H1 (cell line): Measurements from ENCODE around the gene TEF. TPM values are rescaled to one million over a fixed set of nuclear protein-coding genes. Genes with fewer than 3 reads are reported as not detected.

Experiments
- CHD1 ChIP-seq: IDR thresholded peaks from 2 replicates; pipeline ENCODE4 v1.6.1; 2012; ENCODE audit warnings: low read depth, low read length, improper control_type of control experiment
- EGR1 ChIP-seq: IDR thresholded peaks from 2 replicates; pipeline ENCODE4 v1.6.1; 2011; ENCODE audit warnings: low read depth, low read length, borderline replicate concordance
- SRF ChIP-seq: IDR thresholded peaks from 2 replicates; pipeline ENCODE4 v1.6.1; 2011; ENCODE audit warnings: mild to moderate bottlenecking, low read depth, low read length, moderate library complexity
- ZNF274 ChIP-seq: IDR thresholded peaks from 2 replicates; pipeline ENCODE4 v1.7.0; 2012; ENCODE audit warnings: low read length, borderline replicate concordance; ENCODE audit errors: extremely low read depth
- polyA plus RNA-seq, 7 experiments: library from polyadenylated mRNA; depleted of rRNA in 3 of 7; stranded (reverse) in 5 of 7; unstranded in 2 of 7; fragments of >200 nt in 5 of 7; fragments of 200-250 nt in 2 of 7; gene quantifications; 1 replicate in 5 of 7; 2 replicates in 1 of 7; 4 replicates in 1 of 7; pipeline versions ENCODE4 v1.2.1 to v1.2.3, GENCODE V29; 2011 to 2013; ENCODE audit warnings: missing spikeins in 2 of 7, mixed read lengths in 2 of 7
- total RNA-seq: library from RNA; stranded (reverse); fragmentation: NEBNext Ultra II Directional; extraction: Animal tissue kit (Norgen Biotek cat#: 25700); gene quantifications from 2 replicates; pipeline ENCODE4 v1.2.1, GENCODE V29; 2021

The TEF gene
- total and polyA plus RNA-seq, 2 of the 8 experiments (the other 6 are each of a cell fraction or from before 2014, with no cell fraction given), result 7.4 to 9.0 TPM

DNA sequence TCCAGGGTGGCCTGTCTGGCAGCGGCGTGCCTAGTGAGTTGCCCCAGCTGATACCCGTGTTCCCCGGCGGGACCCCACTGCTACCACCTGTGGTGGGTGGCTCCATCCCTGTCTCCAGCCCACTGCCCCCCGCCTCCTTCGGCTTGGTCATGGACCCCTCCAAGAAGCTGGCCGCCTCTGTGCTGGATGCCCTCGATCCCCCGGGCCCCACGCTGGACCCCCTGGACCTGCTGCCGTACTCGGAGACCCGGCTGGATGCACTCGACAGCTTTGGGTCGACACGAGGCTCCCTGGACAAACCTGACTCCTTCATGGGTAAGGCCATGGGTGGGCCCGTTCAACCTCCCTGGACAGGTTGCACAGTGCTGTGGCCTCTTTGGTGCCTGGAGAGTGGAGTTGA is 41.9 kb upstream of the TEF start (continued):
- TF ChIP-seq EGR1 (no peak), ZNF274 (no peak), SRF (no peak), CHD1 (no peak)
